HG03469 (cell line): Measurements from ENCODE around the gene FAM120B.

Experiments used
- ATAC-seq: cut with Tn5 transposase; IDR thresholded peaks from one replicate; pipeline ENCODE4 v1.9.1; 2021; ENCODE audit warnings: mild to moderate bottlenecking, moderate library complexity, moderate number of reproducible peaks; ENCODE audit not compliant: unreplicated experiment

FAM120B gene

GRCh38 chr6:170439366-170440361, 133.1 kb downstream of the FAM120B start:
- no peak for ATAC-seq

GRCh38 chr6:170440437-170440836, 133.9 kb downstream of the FAM120B start:
- no peak for ATAC-seq

GRCh38 chr6:170441316-170441715, 134.8 kb downstream of the FAM120B start:
- ATAC-seq = no peak

- no peak for ATAC-seq
Measured at GRCh38 chr6:170442596-170442995, 136.0 kb downstream of the FAM120B start.

- ATAC-seq = no peak
Measured at GRCh38 chr6:170443151-170443662, 136.6 kb downstream of the FAM120B start.

GRCh38 chr6:170444056-170444591, 137.6 kb downstream of the FAM120B start:
- ATAC-seq = no peak

GRCh38 chr6:170444811-170445211, 138.3 kb downstream of the FAM120B start:
- ATAC-seq = no peak

GRCh38 chr6:170445487-170445886, 138.9 kb downstream of the FAM120B start:
- ATAC-seq = no peak

GRCh38 chr6:170445971-170446370, 139.4 kb downstream of the FAM120B start:
- no peak for ATAC-seq

GRCh38 chr6:170446841-170447560, 140.4 kb downstream of the FAM120B start:
- no peak for ATAC-seq

- ATAC-seq = no peak
Measured at GRCh38 chr6:170447561-170447930, 141.0 kb downstream of the FAM120B start.

GRCh38 chr6:170448317-170448716, 141.8 kb downstream of the FAM120B start:
- no peak for ATAC-seq

- no peak for ATAC-seq
Measured at GRCh38 chr6:170448751-170449630, 142.4 kb downstream of the FAM120B start.

GRCh38 chr6:170449835-170450753, 143.5 kb downstream of the FAM120B start:
- no peak for ATAC-seq

GRCh38 chr6:170450916-170451761, 144.6 kb downstream of the FAM120B start:
- ATAC-seq = no peak

- ATAC-seq = no peak
Measured at GRCh38 chr6:170451762-170452651, 145.4 kb downstream of the FAM120B start.

- no peak for ATAC-seq
Measured at GRCh38 chr6:170452767-170453545, 146.4 kb downstream of the FAM120B start.
